Lung (tissue), 12 donors: ENCODE data around the gene DMBX1. TPM values are rescaled to one million over a fixed set of nuclear protein-coding genes. Genes with fewer than 3 reads are reported as not detected.

Source experiments
- ATAC-seq: fragments of 200-7000 bp; cut with Tn5 transposase; one replicate; pipeline ENCODE4 v1.9.1; 2020; ENCODE audit warnings: moderate number of reproducible peaks; ENCODE audit not compliant: insufficient read depth, low FRiP score
- DNase-seq, 3 donors: peaks; one replicate each; pipeline ENCODE4 v3.0.0-alpha.2; 2013 to 2017
- H3K27ac ChIP-seq, 2 donors: one replicate each; pipeline ENCODE4 v1.5.1; 2013; ENCODE audit warnings: mild to moderate bottlenecking in 2 of 2, moderate library complexity in 2 of 2, control low read depth in 1 of 2, inconsistent platforms in 1 of 2, low read depth in 1 of 2, low read length in 1 of 2
- H3K27me3 ChIP-seq, 3 donors: one replicate each; pipeline ENCODE4 v1.5.1; 2013; ENCODE audit warnings: low read length in 2 of 3; ENCODE audit not compliant: control insufficient read depth in 3 of 3, insufficient read depth in 3 of 3
- H3K36me3 ChIP-seq, 4 donors: one replicate each; pipeline ENCODE4 v1.5.1; 2013; ENCODE audit warnings: low read length in 4 of 4, mild to moderate bottlenecking in 1 of 4, moderate library complexity in 1 of 4; ENCODE audit not compliant: control insufficient read depth in 4 of 4, insufficient read depth in 4 of 4
- H3K4me1 ChIP-seq, 5 donors: one replicate each; pipeline ENCODE4 v1.5.1; 2013; ENCODE audit warnings: low read length in 5 of 5, mild to moderate bottlenecking in 2 of 5, moderate library complexity in 1 of 5; ENCODE audit not compliant: control insufficient read depth in 5 of 5, insufficient read depth in 5 of 5
- H3K4me3 ChIP-seq: one replicate; pipeline ENCODE4 v1.5.1; 2013; ENCODE audit warnings: mild to moderate bottlenecking, control low read depth, moderate library complexity
- H3K9ac ChIP-seq, 2 donors: one replicate each; pipeline ENCODE4 v1.5.1; 2013; ENCODE audit warnings: low read length in 2 of 2, control low read depth in 1 of 2; ENCODE audit not compliant: insufficient read depth in 1 of 2
- H3K9me3 ChIP-seq, 4 donors: one replicate each; pipeline ENCODE4 v1.5.1; 2013; ENCODE audit warnings: low read length in 3 of 4, mild to moderate bottlenecking in 1 of 4, moderate library complexity in 1 of 4; ENCODE audit not compliant: control insufficient read depth in 4 of 4, insufficient read depth in 3 of 4
- CTCF ChIP-seq: IDR thresholded peaks from 2 replicates; pipeline ENCODE4 v1.5.1; 2012; ENCODE audit warnings: mild to moderate bottlenecking; ENCODE audit errors: control extremely low read depth, extremely low read depth
- WGBS, 2 donors: extraction: QIAGEN DNeasy Blood & Tissue Kit; methylation state at CpG; one replicate each; pipeline ENCODE4 v1.1.7; 2013; 5-methylcytosine and 5-hydroxymethylcytosine counted together
- polyA plus RNA-seq, 2 donors: library from polyadenylated mRNA; stranded (reverse); fragments of 200-250 nt; gene quantifications; one replicate each; pipeline ENCODE4 v1.2.1, GENCODE V29; 2013
- total RNA-seq, 2 donors: library from RNA; depleted of rRNA in 1 of 2; stranded (reverse); fragments of >200 nt in 1 of 2; gene quantifications; one replicate each; pipeline ENCODE4 v1.2.1, GENCODE V29; 2014 to 2021
- donor health status: control.
- donor health status: control.
- donor health status: Bipolar disorder and iron deficiency.
- donor health status: healthy.
- donor health status: DM: yes; HTN: yes; CAD: no.

The DMBX1 gene
- total and polyA plus RNA-seq, 4 donors = 0.01 to 0.09 TPM; not detected in 2

GRCh38 chr1:46493316-46494032, 3.8 kb downstream of the DMBX1 start:
- Histone ChIP-seq H3K36me3 (no peaks in the 10 kb centered on the region), H3K4me1 (peaks cover 0 to 9% (median 0%) of the 10 kb centered on the region in 5 donors), H3K27ac (no peak overlapping the region), H3K27me3 (peaks cover 6 to 85% (median 65%) of the 10 kb centered on the region in 3 donors), H3K9ac (no peak overlapping the region), H3K9me3 (peaks cover 0 to 3% (median 0%) of the 10 kb centered on the region in 4 donors), H3K4me3 (no peak overlapping the region)
- DNase-seq (no peak), ATAC-seq (no peak)
- TF ChIP-seq CTCF = no peak
- 33 to 45% methylated on average over 19 of the region's 19 CpGs for WGBS, 2 donors

GRCh38 chr1:46494910-46495309, 5.3 kb downstream of the DMBX1 start:
- no peaks in the 10 kb centered on the region for H3K36me3 ChIP-seq
- no peak for ATAC-seq
- H3K4me3 ChIP-seq = no peak overlapping the region
- no peak for DNase-seq
- no peak overlapping the region for H3K27ac ChIP-seq
- no peak overlapping the region for H3K9ac ChIP-seq
- H3K9me3 ChIP-seq = no peaks in the 10 kb centered on the region
- 76 to 77% methylated on average over 1 of the region's 1 CpG for WGBS, 2 donors
- H3K4me1 ChIP-seq = peaks cover 0 to 3% (median 0%) of the 10 kb centered on the region in 5 donors
- H3K27me3 ChIP-seq = peaks cover 3 to 73% (median 54%) of the 10 kb centered on the region in 3 donors
- no peak for TF ChIP-seq CTCF

- 82 to 93% methylated on average over 2 of the region's 2 CpGs for WGBS, 2 donors
- H3K9me3 ChIP-seq = no peaks in the 10 kb centered on the region
- peaks cover 3 to 67% (median 50%) of the 10 kb centered on the region in 3 donors for H3K27me3 ChIP-seq
- ATAC-seq (no peak), DNase-seq (no peak)
- H3K4me1 ChIP-seq = no peaks in the 10 kb centered on the region
- H3K27ac ChIP-seq = no peak overlapping the region
- H3K4me3 ChIP-seq = no peak overlapping the region
- no peak for TF ChIP-seq CTCF
- H3K9ac ChIP-seq = no peak overlapping the region
- H3K36me3 ChIP-seq = no peaks in the 10 kb centered on the region
Observed at GRCh38 chr1:46495778-46496177, 6.1 kb downstream of the DMBX1 start.
